ENCODE data around the gene MBD2. TPM values are rescaled to one million over a fixed set of nuclear protein-coding genes. Genes with fewer than 3 reads are reported as not detected.

Gene MBD2
- total RNA-seq, 1 donor from 2014 or later = 102 TPM

- intact Hi-C loops (cut with DNase I) = no loop called here
- no peaks in the 10 kb centered on the region for H3K4me1 ChIP-seq
- no peak for TF ChIP-seq CTCF (IDR thresholded peaks at IDR 0.05)
- ATAC-seq (no peak), DNase-seq (no peak)
- H3K27ac ChIP-seq = no peak overlapping the region
- H3K9me3 ChIP-seq = no peaks in the 10 kb centered on the region
- H3K4me3 ChIP-seq = no peak overlapping the region
- H3K36me3 ChIP-seq = peaks cover 12% of the 10 kb centered on the region
- H3K27me3 ChIP-seq (ENCODE audit: low read depth) = no peaks in the 10 kb centered on the region
Observed at GRCh38 chr18:54192900-54193299, 31.6 kb downstream of the MBD2 start.

- ATAC-seq (no peak), DNase-seq (no peak)
- Histone ChIP-seq H3K9me3 (no peaks in the 10 kb centered on the region), H3K4me3 (no peak overlapping the region), H3K27me3 (ENCODE audit: low read depth) (no peaks in the 10 kb centered on the region), H3K27ac (no peak overlapping the region), H3K4me1 (no peaks in the 10 kb centered on the region), H3K36me3 (peaks cover 17% of the 10 kb centered on the region)
- intact Hi-C loops (cut with DNase I) = no loop called here
- TF ChIP-seq CTCF (IDR thresholded peaks at IDR 0.05) = no peak
Observed at GRCh38 chr18:54192415-54192814, 32.1 kb downstream of the MBD2 start.

- DNase-seq (no peak), ATAC-seq (no peak)
- Histone ChIP-seq H3K4me3 (no peak overlapping the region), H3K27me3 (ENCODE audit: low read depth) (no peaks in the 10 kb centered on the region), H3K36me3 (peaks cover 27% of the 10 kb centered on the region), H3K27ac (no peak overlapping the region), H3K4me1 (no peaks in the 10 kb centered on the region), H3K9me3 (no peaks in the 10 kb centered on the region)
- no peak for TF ChIP-seq CTCF (IDR thresholded peaks at IDR 0.05)
- intact Hi-C loops (cut with DNase I) = no loop called here
Observed at GRCh38 chr18:54191352-54191751, 33.1 kb downstream of the MBD2 start.

GRCh38 chr18:54187372-54187771 is 37.1 kb downstream of the MBD2 start:
- intact Hi-C loops (cut with DNase I) = no loop called here
- TF ChIP-seq CTCF (IDR thresholded peaks at IDR 0.05) = no peak
- ATAC-seq (no peak), DNase-seq (no peak)
- Histone ChIP-seq H3K4me1 (no peaks in the 10 kb centered on the region), H3K27me3 (ENCODE audit: low read depth) (no peaks in the 10 kb centered on the region), H3K4me3 (no peak overlapping the region), H3K9me3 (no peaks in the 10 kb centered on the region), H3K27ac (no peak overlapping the region), H3K36me3 (peaks cover 38% of the 10 kb centered on the region)

GRCh38 chr18:54184836-54185235 is 39.6 kb downstream of the MBD2 start:
- intact Hi-C loops (cut with DNase I) = no loop called here
- Histone ChIP-seq H3K4me1 (no peaks in the 10 kb centered on the region), H3K36me3 (peaks cover 45% of the 10 kb centered on the region), H3K27me3 (ENCODE audit: low read depth) (no peaks in the 10 kb centered on the region), H3K4me3 (no peak overlapping the region), H3K27ac (no peak overlapping the region), H3K9me3 (no peaks in the 10 kb centered on the region)
- DNase-seq (no peak), ATAC-seq (no peak)
- TF ChIP-seq CTCF (IDR thresholded peaks at IDR 0.05) = no peak

- Histone ChIP-seq H3K4me1 (no peaks in the 10 kb centered on the region), H3K36me3 (peaks cover 42% of the 10 kb centered on the region), H3K4me3 (no peak overlapping the region), H3K27ac (no peak overlapping the region), H3K27me3 (ENCODE audit: low read depth) (no peaks in the 10 kb centered on the region), H3K9me3 (no peaks in the 10 kb centered on the region)
- intact Hi-C loops (cut with DNase I) = no loop called here
- DNase-seq (no peak), ATAC-seq (no peak)
- TF ChIP-seq CTCF (IDR thresholded peaks at IDR 0.05) = no peak
Observed at GRCh38 chr18:54183390-54183789, 41.1 kb downstream of the MBD2 start.

Measured in lower lobe of right lung (tissue), 2 donors.